HEK293 (cell line): ENCODE data around the gene NPIPB12.
"Not testable (repeated sequence)": the region's sequence is repeated elsewhere in the genome, so short reads cannot be mapped to it uniquely, and the experiment has no call there.

Experiments
- CTCF ChIA-PET: fragments of 350-600 bp; formaldehyde crosslinking; extraction: SDS; loops from one replicate; lab custom pipeline; 2021; ENCODE audit warnings: antibody characterized with exemption; lab: Yijun Ruan, JAX
- POLR2A ChIA-PET: fragments of 300-600 bp; formaldehyde crosslinking; extraction: SDS; loops from one replicate; lab custom pipeline; 2020; ENCODE audit warnings: antibody characterized with exemption, inconsistent platforms; lab: Yijun Ruan, JAX
- H3K27ac ChIP-seq: fragments of 200-500 bp; sonication (Bioruptor generic); 2 replicates; pipeline ENCODE4 v1.5.1; 2014; ENCODE audit warnings: low read depth, low read length, control low read depth, inconsistent platforms; ENCODE audit errors: extremely low read depth
- H3K36me3 ChIP-seq, 2 experiments: fragments of 200-500 bp in 1 of 2; sonication (Bioruptor generic) in 1 of 2; 1 replicate in 1 of 2; 2 replicates in 1 of 2; pipeline ENCODE4 v1.5.1; 2014 to 2017; ENCODE audit warnings: inconsistent platforms in 2 of 2, low read length in 2 of 2; ENCODE audit not compliant: control insufficient read depth in 2 of 2, insufficient read depth in 1 of 2
- H3K4me1 ChIP-seq: fragments of 200-500 bp; sonication (Bioruptor generic); 2 replicates; pipeline ENCODE4 v1.5.1; 2014; ENCODE audit warnings: mild to moderate bottlenecking, low read length, inconsistent platforms; ENCODE audit not compliant: control insufficient read depth, insufficient read depth
- H3K4me3 ChIP-seq: 2 replicates; pipeline ENCODE4 v1.5.1; 2011; ENCODE audit warnings: low read depth, mild to moderate bottlenecking, control low read depth, low read length, moderate library complexity
- H3K9me3 ChIP-seq: fragments of 200-500 bp; sonication (Bioruptor generic); 2 replicates; pipeline ENCODE4 v1.5.1; 2014; ENCODE audit warnings: low read depth, low read length, inconsistent platforms; ENCODE audit not compliant: control insufficient read depth, insufficient read depth

Gene NPIPB12

DNA sequence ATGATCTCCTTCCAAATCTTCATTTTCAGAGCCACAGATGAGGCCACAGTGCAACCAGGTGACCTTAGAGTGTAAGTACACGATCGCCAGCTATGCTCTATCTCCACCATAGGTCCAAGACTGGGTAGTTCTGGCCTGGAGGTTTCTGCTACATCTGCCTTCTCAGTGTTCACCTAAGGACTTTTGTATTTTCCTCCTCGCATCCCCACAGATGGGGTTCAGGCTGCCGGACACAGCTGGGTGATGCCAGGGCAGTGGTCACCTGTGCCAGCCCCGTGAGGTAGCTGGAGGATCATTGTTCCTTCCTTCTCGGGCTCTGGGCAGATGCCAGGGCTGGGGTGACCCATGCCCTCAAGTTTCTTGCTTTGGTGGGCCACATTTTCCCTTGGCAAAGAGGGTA, at the start of gene NPIPB12:
NPIPB12 (minus strand) TSS at position 101 of the 400 bp plus-strand sequence.
- H3K27ac ChIP-seq, POLR2A ChIA-PET: not testable (repeated sequence)

GRCh38 chr16:29521520-29521919, 15.3 kb upstream of the NPIPB12 start:
- H3K9me3 ChIP-seq, CTCF ChIA-PET, POLR2A ChIA-PET, H3K4me1 ChIP-seq, H3K36me3 ChIP-seq, H3K27ac ChIP-seq, H3K4me3 ChIP-seq: not testable (repeated sequence)

More for the DNA sequence above, at the start of gene NPIPB12:
- CTCF ChIA-PET, H3K9me3 ChIP-seq, H3K4me3 ChIP-seq, H3K4me1 ChIP-seq, H3K36me3 ChIP-seq: not testable (repeated sequence)

DNA sequence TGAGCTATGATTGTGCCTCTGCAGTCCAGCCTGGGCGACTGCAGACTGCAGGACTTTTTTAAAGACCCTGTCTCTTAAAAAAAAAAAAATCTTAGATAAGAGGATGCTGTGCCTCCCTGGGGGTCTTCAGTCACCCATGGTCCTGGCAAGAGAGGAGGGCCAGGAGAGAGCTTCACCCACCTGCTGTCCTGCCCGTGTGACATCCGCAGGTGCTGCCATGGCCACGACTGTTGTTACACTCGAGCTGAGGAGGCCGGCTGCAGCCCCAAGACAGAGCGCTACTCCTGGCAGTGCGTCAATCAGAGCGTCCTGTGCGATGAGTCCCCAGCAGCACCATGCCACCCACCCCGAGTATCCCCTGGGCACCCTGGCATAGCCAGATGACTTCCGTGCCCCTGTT, 23.9 kb downstream of the NPIPB12 start:
- H3K4me3 ChIP-seq, POLR2A ChIA-PET, H3K27ac ChIP-seq, CTCF ChIA-PET, H3K36me3 ChIP-seq, H3K4me1 ChIP-seq, H3K9me3 ChIP-seq: not testable (repeated sequence)

- POLR2A ChIA-PET, H3K27ac ChIP-seq, H3K36me3 ChIP-seq, H3K9me3 ChIP-seq, CTCF ChIA-PET, H3K4me1 ChIP-seq, H3K4me3 ChIP-seq: not testable (repeated sequence)
Measured at GRCh38 chr16:29472065-29472464, 34.1 kb downstream of the NPIPB12 start.

GRCh38 chr16:29469660-29470059, 36.5 kb downstream of the NPIPB12 start:
- H3K27ac ChIP-seq, CTCF ChIA-PET, H3K9me3 ChIP-seq, H3K4me3 ChIP-seq, POLR2A ChIA-PET, H3K36me3 ChIP-seq, H3K4me1 ChIP-seq: not testable (repeated sequence)

GRCh38 chr16:29467654-29468366, 38.4 kb downstream of the NPIPB12 start:
- H3K4me1 ChIP-seq, H3K36me3 ChIP-seq, H3K27ac ChIP-seq, H3K4me3 ChIP-seq, POLR2A ChIA-PET, CTCF ChIA-PET, H3K9me3 ChIP-seq: not testable (repeated sequence)

- POLR2A ChIA-PET, CTCF ChIA-PET, H3K27ac ChIP-seq, H3K36me3 ChIP-seq, H3K9me3 ChIP-seq, H3K4me3 ChIP-seq, H3K4me1 ChIP-seq: not testable (repeated sequence)
Measured at GRCh38 chr16:29466904-29467303, 39.3 kb downstream of the NPIPB12 start.

DNA sequence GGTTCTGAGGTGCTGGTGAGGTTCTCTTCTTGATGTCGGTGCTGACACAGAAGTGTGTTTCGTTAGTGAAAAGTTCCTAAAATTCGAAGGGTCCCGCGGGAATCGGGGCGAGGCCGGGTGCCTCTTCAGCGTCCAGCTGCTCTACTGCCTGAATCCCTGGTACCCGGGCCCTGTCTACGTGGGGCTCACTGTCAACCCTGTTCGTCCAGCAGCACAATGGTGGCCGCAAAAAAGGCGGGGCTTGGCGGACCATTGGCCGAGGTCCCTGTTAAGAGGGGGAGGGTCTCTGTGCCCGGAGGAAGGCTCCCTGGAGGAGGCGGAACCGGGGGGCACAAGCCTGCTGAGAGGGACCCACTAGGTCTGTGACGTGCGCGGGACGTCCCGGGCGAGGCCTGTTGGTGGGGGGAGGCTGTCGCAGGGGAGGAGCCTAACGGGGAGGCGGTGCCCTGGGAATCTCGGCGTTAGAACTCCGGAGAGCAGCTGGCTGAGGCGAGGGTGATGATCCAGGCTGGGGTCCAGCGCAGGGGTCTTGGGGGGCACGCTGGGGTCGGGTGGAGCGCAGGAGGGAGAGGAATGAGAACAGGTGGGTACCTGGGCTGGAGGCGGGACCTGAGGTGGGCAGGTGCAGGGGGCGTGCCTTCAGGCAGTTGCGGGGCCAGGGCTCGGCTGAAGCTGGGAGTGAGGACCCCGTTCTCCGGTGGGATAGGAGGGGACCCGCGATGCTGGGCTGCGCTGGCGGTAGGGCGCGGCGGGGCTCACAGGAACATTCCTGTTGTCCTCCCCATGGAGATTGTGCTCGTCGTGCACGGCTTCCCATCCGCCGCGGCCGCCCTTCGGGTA, 40.0 kb downstream of the NPIPB12 start:
- POLR2A ChIA-PET, H3K4me3 ChIP-seq, CTCF ChIA-PET, H3K27ac ChIP-seq, H3K36me3 ChIP-seq, H3K9me3 ChIP-seq, H3K4me1 ChIP-seq: not testable (repeated sequence)

GRCh38 chr16:29460647-29461030, 45.6 kb downstream of the NPIPB12 start:
- H3K4me1 ChIP-seq, H3K4me3 ChIP-seq, H3K36me3 ChIP-seq, CTCF ChIA-PET, H3K9me3 ChIP-seq, POLR2A ChIA-PET, H3K27ac ChIP-seq: not testable (repeated sequence)

GRCh38 chr16:29459706-29460646, 46.2 kb downstream of the NPIPB12 start, which contains the start of gene SULT1A4:
Gene SULT1A4 (plus strand): TSS chr16:29459913. CDS start chr16:29461386, 1,473 bp downstream.
- H3K4me3 ChIP-seq, H3K36me3 ChIP-seq, H3K4me1 ChIP-seq, H3K27ac ChIP-seq, H3K9me3 ChIP-seq, POLR2A ChIA-PET, CTCF ChIA-PET: not testable (repeated sequence)
